ENCODE measurements around the gene MBD4.

DNA sequence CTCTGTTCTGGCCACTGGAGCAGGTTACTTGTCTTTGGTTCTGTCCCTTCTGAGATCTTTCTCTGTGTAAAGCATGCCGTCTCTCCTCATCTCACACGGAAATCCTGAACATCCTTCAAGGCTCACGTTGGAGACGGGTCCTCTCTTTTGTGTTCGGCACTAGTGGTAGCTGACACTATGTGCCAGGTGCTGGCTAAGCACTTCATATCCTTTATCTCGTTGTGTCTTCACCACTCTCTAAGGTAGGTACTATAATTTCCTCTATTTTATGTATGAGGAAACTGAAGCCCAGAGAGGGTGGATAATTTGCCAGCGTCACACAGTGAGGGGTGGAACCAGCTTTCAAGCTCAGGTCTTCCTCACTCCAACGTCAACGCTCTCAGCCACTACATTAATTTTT is 1.5 kb upstream of the MBD4 start:
- TF ChIP-seq POLR2AphosphoS5 (IDR thresholded peaks at IDR 0.05; ENCODE audit: low read depth, low read length) (no peak), POLR2A (IDR thresholded peaks at IDR 0.05; ENCODE audit: low read depth, low read length) (no peak), TAF1 (IDR thresholded peaks at IDR 0.05; ENCODE audit: borderline replicate concordance, low read depth, low read length) (no peak)
